ENCODE data around the gene DNAJC21. TPM values are rescaled to one million over a fixed set of nuclear protein-coding genes. Genes with fewer than 3 reads are reported as not detected.

Gene DNAJC21
- total RNA-seq, 3 donors from 2014 or later (not counting 1 experiment from before 2014, with no cell fraction given): 46.8 to 57.9 (median 56.1) TPM

DNA sequence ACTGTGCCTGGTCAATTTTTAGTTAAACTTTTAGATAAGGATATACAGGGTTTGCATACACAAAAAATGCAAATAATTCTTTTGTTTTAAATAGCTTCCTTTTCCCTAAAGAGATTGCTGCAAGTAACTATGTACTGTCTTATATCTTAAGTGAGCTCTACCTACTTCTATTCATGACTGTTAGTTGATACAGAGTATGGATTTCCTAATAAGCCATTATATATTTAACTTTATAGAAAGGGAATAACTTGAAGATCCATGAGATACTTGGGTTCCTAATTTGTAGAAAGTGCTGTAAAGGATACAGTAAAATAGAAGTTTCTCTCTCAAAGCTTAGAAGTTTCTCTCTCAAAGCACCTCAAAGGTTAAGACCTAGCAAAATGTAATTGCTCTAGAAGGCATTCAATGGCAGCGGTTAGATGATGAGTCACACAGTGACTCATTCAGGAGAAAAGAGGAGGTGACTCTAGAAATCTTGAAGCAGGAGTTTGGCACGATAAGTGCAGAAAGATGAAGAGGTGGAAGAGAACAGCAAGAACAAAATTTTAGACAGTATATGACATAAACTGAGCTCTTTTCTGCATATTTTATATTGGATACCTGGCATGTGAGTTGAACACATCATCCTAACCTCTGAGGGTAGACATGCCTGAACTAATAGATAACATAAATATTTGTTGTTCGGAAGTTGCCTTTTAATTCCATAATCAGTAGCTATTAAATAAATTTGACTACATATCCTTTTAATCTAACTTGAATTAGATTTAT, 5.5 kb upstream of the DNAJC21 start:
- no peak overlapping the region for H3K27ac ChIP-seq (ENCODE audit: low read length)

DNA sequence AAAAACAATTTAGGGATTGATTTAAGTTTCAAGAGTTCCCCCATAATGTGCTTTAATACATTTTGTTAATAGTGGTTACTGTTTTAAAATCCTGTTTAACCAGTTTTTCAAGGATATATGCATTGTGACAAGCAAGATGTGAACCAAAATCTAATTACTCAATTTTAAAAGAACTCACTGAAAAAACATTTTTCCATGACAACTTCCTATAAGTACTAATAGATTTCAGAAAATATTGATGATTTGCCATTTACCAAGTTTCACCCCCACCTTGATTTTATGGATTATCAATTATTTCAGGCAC, 4.9 kb upstream of the DNAJC21 start:
- no peaks in the 10 kb centered on the region for H3K27me3 Mint-ChIP-seq (ENCODE audit: low read depth in 2 of 2)
- TF ChIP-seq, protein P1, sequence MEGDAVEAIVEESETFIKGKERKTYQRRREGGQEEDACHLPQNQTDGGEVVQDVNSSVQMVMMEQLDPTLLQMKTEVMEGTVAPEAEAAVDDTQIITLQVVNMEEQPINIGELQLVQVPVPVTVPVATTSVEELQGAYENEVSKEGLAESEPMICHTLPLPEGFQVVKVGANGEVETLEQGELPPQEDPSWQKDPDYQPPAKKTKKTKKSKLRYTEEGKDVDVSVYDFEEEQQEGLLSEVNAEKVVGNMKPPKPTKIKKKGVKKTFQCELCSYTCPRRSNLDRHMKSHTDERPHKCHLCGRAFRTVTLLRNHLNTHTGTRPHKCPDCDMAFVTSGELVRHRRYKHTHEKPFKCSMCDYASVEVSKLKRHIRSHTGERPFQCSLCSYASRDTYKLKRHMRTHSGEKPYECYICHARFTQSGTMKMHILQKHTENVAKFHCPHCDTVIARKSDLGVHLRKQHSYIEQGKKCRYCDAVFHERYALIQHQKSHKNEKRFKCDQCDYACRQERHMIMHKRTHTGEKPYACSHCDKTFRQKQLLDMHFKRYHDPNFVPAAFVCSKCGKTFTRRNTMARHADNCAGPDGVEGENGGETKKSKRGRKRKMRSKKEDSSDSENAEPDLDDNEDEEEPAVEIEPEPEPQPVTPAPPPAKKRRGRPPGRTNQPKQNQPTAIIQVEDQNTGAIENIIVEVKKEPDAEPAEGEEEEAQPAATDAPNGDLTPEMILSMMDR (IDR thresholded peaks at IDR 0.05): no peak
- no peak for ATAC-seq
- H3K9me3 ChIP-seq (ENCODE audit: control insufficient read depth, insufficient read depth, low read length): no peaks in the 10 kb centered on the region
- intact Hi-C loops (cut with micrococcal nuclease): no loop called here
- DNase-seq: no peak
- H3K36me3 ChIP-seq (ENCODE audit: control insufficient read depth, insufficient read depth, low read length): peaks cover 63% of the 10 kb centered on the region
- H3K27ac Mint-ChIP-seq: peak overlapping the region in 1 of 2 donors; percentile 18
- H3K4me1 ChIP-seq (ENCODE audit: control insufficient read depth, insufficient read depth, low read length): peaks cover 3% of the 10 kb centered on the region
- H3K27me3 ChIP-seq (ENCODE audit: control insufficient read depth, insufficient read depth, low read length): no peaks in the 10 kb centered on the region
- H3K9me3 Mint-ChIP-seq: no peaks in the 10 kb centered on the region
- H3K4me1 Mint-ChIP-seq: peaks cover 0 to 7% of the 10 kb centered on the region in 2 donors
- no peak overlapping the region for H3K27ac ChIP-seq (ENCODE audit: low read length)
- H3K4me3 ChIP-seq (ENCODE audit: low read length): no peak overlapping the region
- no peak overlapping the region for H3K4me3 Mint-ChIP-seq
- H3K36me3 Mint-ChIP-seq: peaks cover 21% of the 10 kb centered on the region

More for the DNA sequence above, 5.5 kb upstream of the DNAJC21 start:
- peak overlapping the region in 1 of 2 donors; percentile 18 for H3K27ac Mint-ChIP-seq
- H3K4me1 Mint-ChIP-seq: peaks cover 0 to 1% of the 10 kb centered on the region in 2 donors
- TF ChIP-seq, protein P1 (IDR thresholded peaks at IDR 0.05): no peak
- WGBS (ENCODE audit: insufficient coverage): 55% methylated on average over 2 of the region's 3 CpGs
- Histone ChIP-seq H3K4me3 (ENCODE audit: low read length) (no peak overlapping the region), H3K36me3 (ENCODE audit: control insufficient read depth, insufficient read depth, low read length) (peaks cover 65% of the 10 kb centered on the region), H3K4me1 (ENCODE audit: control insufficient read depth, insufficient read depth, low read length) (peaks cover 2% of the 10 kb centered on the region), H3K9me3 (ENCODE audit: control insufficient read depth, insufficient read depth, low read length) (no peaks in the 10 kb centered on the region), H3K27me3 (ENCODE audit: control insufficient read depth, insufficient read depth, low read length) (no peaks in the 10 kb centered on the region)
- ATAC-seq (no peak), DNase-seq (peak in 1 of 2 donors; percentile 10)
- no peaks in the 10 kb centered on the region for H3K9me3 Mint-ChIP-seq
- no peak overlapping the region for H3K4me3 Mint-ChIP-seq
- H3K27me3 Mint-ChIP-seq (ENCODE audit: low read depth in 2 of 2): no peaks in the 10 kb centered on the region
- intact Hi-C loops (cut with micrococcal nuclease): no loop called here
- H3K36me3 Mint-ChIP-seq: peaks cover 21% of the 10 kb centered on the region

DNA sequence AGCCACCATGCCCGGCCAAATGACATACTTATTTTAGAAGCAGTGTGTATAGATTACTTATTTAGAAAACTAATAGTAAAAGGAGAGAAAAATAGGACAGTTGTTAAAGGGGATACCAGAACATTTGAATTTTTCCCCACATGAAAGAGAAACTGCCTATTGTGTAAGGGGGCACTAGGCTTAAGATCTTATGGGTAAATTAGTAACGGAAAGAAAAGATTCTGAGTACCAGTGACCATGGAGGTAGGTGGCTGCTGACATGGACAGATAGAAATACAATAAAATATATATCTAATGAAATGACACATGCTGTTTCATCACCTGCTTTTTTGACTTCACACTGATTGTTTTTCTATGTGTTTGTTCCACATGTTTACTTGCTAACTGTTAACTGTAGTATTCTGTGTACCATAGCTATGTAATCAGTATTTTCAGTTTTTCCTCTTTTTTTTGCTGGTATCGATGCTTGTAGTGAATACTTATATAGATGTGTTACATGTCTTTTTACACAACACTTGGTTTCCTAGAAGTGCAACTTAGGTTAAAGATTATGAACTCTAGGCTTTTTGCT, 3.0 kb upstream of the DNAJC21 start:
- no peaks in the 10 kb centered on the region for H3K9me3 ChIP-seq (ENCODE audit: control insufficient read depth, insufficient read depth, low read length)
- H3K4me1 Mint-ChIP-seq: peaks cover 13 to 22% of the 10 kb centered on the region in 2 donors
- no peak overlapping the region for H3K4me3 ChIP-seq (ENCODE audit: low read length)
- H3K36me3 ChIP-seq (ENCODE audit: control insufficient read depth, insufficient read depth, low read length): peaks cover 45% of the 10 kb centered on the region
- H3K27ac Mint-ChIP-seq: no peak overlapping the region
- no peaks in the 10 kb centered on the region for H3K27me3 Mint-ChIP-seq (ENCODE audit: low read depth in 2 of 2)
- no peak overlapping the region for H3K4me3 Mint-ChIP-seq
- no peak for DNase-seq
- WGBS (ENCODE audit: insufficient coverage): 100% methylated on average over 1 of the region's 3 CpGs
- H3K27me3 ChIP-seq (ENCODE audit: control insufficient read depth, insufficient read depth, low read length): no peaks in the 10 kb centered on the region
- TF ChIP-seq, protein P1 (IDR thresholded peaks at IDR 0.05): no peak
- H3K27ac ChIP-seq (ENCODE audit: low read length): no peak overlapping the region
- no peaks in the 10 kb centered on the region for H3K9me3 Mint-ChIP-seq
- H3K36me3 Mint-ChIP-seq: peaks cover 21% of the 10 kb centered on the region
- no peak for ATAC-seq
- intact Hi-C loops (cut with micrococcal nuclease): no loop called here
- H3K4me1 ChIP-seq (ENCODE audit: control insufficient read depth, insufficient read depth, low read length): peaks cover 3% of the 10 kb centered on the region
